RWPE2 (cell line): ENCODE results near the gene CCDC167.

Source experiments
- ATAC-seq: fragments of 200-7000 bp; cut with Tn5 transposase; 3 replicates; pipeline ENCODE4 v1.9.1; 2021; ENCODE audit warnings: low read depth
- DNase-seq: peaks from one replicate; pipeline ENCODE4 v3.0.0-alpha.2; 2020; ENCODE audit warnings: low spot score
- H3K27ac ChIP-seq: fragments of 450-650 bp; 2 replicates; pipeline ENCODE4 v1.5.1; 2017; ENCODE audit warnings: mild to moderate bottlenecking; ENCODE audit not compliant: poor library complexity, severe bottlenecking
- H3K27me3 ChIP-seq: fragments of 250-450 bp; sonication (Bioruptor Pico); 2 replicates; pipeline ENCODE4 v1.5.1; 2021; ENCODE audit warnings: mild to moderate bottlenecking, moderate library complexity; ENCODE audit not compliant: insufficient read depth, poor library complexity, severe bottlenecking
- H3K36me3 ChIP-seq: fragments of 250-450 bp; sonication (Bioruptor Pico); 2 replicates; pipeline ENCODE4 v1.5.1; 2020; ENCODE audit warnings: low read depth, mild to moderate bottlenecking, moderate library complexity
- H3K4me1 ChIP-seq: fragments of 250-450 bp; sonication (Bioruptor Pico); 2 replicates; pipeline ENCODE4 v1.5.1; 2021; ENCODE audit warnings: mild to moderate bottlenecking, moderate library complexity; ENCODE audit not compliant: insufficient read depth, poor library complexity, severe bottlenecking
- H3K4me3 ChIP-seq: fragments of 250-450 bp; sonication (Bioruptor Pico); 2 replicates; pipeline ENCODE4 v1.5.1; 2021; ENCODE audit warnings: mild to moderate bottlenecking, moderate library complexity; ENCODE audit not compliant: severe bottlenecking
- H3K9me3 ChIP-seq: fragments of 250-450 bp; sonication (Bioruptor Pico); 2 replicates; pipeline ENCODE4 v1.5.1; 2021; ENCODE audit warnings: mild to moderate bottlenecking, moderate library complexity; ENCODE audit not compliant: severe bottlenecking
- TF ChIP-seq, protein P1 (sequence below): fragments of 450-650 bp; IDR thresholded peaks from one replicate; pipeline ENCODE4 v1.5.1; 2017; ENCODE audit warnings: mild to moderate bottlenecking, moderate library complexity; ENCODE audit not compliant: poor library complexity, severe bottlenecking

Gene CCDC167

DNA sequence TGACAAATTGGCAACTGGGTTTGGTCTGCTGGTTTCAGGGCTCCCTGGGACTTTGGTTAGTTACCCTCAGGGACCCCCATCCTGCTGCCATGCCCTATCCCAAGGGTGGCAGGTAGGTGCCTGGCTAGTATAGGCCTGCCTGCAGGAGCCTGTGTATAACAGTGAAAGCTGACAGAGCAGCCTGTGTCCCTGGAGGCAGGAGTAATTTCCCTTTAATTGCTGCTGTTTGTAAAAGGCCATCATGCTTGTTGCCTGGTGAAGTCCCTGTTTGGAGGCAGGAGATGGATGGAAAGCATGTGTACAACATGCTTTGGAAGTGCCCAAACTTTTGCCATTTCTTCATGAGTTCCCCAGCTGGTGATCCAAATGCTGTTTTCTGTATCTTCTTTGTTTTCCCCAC, 36.6 kb downstream of the CCDC167 start:
- ATAC-seq (no peak), DNase-seq (no peak)
- peaks cover 9% of the 10 kb centered on the region for H3K9me3 ChIP-seq
- no peaks in the 10 kb centered on the region for H3K27me3 ChIP-seq
- H3K27ac ChIP-seq, result no peak overlapping the region
- H3K36me3 ChIP-seq, result peaks cover 68% of the 10 kb centered on the region
- TF ChIP-seq, protein P1, sequence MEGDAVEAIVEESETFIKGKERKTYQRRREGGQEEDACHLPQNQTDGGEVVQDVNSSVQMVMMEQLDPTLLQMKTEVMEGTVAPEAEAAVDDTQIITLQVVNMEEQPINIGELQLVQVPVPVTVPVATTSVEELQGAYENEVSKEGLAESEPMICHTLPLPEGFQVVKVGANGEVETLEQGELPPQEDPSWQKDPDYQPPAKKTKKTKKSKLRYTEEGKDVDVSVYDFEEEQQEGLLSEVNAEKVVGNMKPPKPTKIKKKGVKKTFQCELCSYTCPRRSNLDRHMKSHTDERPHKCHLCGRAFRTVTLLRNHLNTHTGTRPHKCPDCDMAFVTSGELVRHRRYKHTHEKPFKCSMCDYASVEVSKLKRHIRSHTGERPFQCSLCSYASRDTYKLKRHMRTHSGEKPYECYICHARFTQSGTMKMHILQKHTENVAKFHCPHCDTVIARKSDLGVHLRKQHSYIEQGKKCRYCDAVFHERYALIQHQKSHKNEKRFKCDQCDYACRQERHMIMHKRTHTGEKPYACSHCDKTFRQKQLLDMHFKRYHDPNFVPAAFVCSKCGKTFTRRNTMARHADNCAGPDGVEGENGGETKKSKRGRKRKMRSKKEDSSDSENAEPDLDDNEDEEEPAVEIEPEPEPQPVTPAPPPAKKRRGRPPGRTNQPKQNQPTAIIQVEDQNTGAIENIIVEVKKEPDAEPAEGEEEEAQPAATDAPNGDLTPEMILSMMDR, result no peak
- H3K4me1 ChIP-seq, result no peaks in the 10 kb centered on the region
- H3K4me3 ChIP-seq, result no peak overlapping the region

DNA sequence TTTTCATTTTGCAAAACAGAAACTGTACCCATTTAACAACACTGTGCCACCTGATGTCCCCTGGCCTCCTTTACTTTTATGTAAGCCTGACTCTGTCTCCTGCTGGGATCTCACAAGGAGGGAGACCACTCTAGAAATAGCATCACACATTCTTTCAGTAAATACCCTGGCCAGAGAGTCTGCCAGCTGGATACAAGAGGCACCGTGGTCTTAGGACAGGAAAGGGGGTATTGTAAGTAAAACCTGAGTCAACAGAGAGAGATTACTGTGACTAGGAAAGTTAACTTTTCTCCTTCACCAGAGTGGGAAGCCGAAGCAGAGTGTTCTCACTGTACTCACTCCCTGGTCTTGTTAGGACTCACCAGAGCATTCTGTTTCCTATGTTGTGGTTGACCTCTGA, 38.9 kb downstream of the CCDC167 start:
- Histone ChIP-seq H3K4me3 (no peak overlapping the region), H3K27me3 (no peaks in the 10 kb centered on the region), H3K9me3 (no peaks in the 10 kb centered on the region), H3K36me3 (peaks cover 64% of the 10 kb centered on the region), H3K4me1 (peaks cover 20% of the 10 kb centered on the region), H3K27ac (no peak overlapping the region)
- TF ChIP-seq, protein P1, result no peak
- ATAC-seq (no peak), DNase-seq (no peak)

DNA sequence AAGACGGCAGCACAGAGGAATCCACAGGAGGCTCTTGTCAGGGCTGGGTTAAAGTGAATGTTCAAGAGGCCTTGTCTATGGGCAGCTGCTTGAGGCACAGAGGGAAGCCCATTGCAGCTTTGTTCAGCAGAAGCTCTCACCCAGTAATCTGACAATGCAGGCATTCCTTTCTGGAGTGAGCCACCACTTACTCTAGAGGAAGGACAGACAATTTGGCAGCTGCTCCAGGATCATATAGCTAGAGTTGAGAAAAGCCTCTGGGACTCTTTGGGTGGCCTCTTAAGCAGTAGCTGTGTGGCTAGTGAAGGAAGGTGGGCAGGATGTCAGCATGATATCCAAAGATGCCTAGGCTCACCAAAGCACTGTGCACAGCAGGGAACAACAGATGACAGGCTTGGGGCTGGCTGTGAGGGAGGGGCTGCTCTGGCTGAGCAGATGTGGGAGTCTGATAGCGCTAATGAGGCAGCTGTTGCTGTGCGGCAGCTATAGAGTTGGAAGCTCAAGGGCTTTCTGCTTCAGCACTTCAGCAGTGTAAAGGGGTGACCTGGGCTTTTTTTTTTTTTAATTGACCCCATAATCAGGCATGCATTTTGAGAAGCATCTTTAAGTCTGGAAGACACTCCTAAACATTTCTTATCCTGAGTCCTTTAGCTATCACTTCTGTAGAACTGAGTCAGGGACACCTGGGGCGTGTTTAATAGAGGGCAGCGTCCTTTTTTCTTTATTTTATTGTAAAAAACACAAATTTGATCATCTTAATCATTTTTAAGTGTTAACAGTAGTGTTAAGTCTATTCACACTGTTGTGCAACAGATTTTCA, 39.5 kb downstream of the CCDC167 start:
- no peak overlapping the region for H3K27ac ChIP-seq
- TF ChIP-seq, protein P1, result no peak
- DNase-seq (no peak), ATAC-seq (no peak)
- H3K27me3 ChIP-seq, result no peaks in the 10 kb centered on the region
- H3K9me3 ChIP-seq, result no peaks in the 10 kb centered on the region
- peaks cover 22% of the 10 kb centered on the region for H3K4me1 ChIP-seq
- peaks cover 64% of the 10 kb centered on the region for H3K36me3 ChIP-seq
- no peak overlapping the region for H3K4me3 ChIP-seq

DNA sequence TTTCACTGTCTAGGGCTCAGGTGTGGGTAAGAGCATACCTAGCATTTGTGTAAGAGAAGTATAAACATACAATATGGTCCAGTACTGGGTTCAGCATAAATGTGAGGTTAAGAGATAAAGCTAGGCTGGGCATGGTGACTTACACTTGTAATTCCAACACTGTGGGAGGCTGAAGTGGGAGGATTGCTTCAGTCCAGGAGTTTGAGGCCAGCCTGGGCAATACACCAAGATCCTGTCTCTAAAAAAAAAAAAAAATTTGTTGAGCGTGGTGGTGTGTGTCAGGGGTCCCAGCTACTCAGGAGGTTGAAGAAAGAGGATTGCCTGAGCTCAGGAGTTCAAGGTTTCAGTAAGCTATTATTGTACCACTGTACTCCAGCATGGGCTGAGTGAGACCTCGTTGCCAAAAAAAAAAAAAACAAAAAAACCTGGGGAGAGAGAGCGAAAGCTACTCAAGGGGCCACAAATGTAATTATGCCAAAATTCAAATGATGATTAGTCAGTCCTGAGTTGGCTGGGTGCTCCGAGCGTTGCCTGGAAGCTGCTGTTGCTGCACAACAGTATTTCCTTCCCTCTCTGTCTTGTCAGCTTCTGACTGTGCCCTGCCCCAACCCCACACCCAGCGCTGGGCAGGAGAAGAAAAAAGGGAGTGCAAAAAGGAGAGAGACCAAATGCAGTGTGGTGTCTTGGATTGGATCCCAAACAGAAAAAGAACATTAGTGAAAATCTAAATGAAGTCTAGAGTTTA, 42.7 kb downstream of the CCDC167 start:
- no peaks in the 10 kb centered on the region for H3K9me3 ChIP-seq
- H3K27me3 ChIP-seq, result no peaks in the 10 kb centered on the region
- TF ChIP-seq, protein P1, result no peak
- H3K27ac ChIP-seq, result peak overlapping the region; percentile 58
- no peak overlapping the region for H3K4me3 ChIP-seq
- H3K36me3 ChIP-seq, result peaks cover 64% of the 10 kb centered on the region
- DNase-seq (no peak), ATAC-seq (peak; percentile 65; the same call in 2 of the 3 replicates)
- peaks cover 22% of the 10 kb centered on the region for H3K4me1 ChIP-seq
